ENCODE results near the gene ASB14.

Gene ASB14

DNA sequence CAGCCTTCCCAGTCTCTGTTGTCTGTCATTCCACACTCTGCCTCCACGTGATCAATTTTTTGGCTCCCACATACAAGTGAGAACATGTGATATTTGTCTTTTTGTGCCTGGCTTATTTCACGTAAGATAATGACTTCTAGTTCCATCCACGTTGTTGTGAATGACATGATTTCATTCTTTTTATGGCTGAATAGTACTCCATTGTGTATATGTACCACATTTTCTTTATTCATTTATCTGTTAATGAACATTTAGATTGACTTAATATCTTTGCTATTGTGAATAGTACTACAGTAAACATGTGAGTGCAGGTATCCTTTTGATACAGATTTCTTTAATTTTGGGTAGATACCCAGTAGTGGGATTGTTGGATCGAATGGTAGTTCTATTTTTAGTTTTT, 31.4 kb downstream of the ASB14 start:
- no peak for DNase-seq (ENCODE audit: low read depth in 2 of 2)

GRCh38 chr3:57257678-57258077, 34.8 kb downstream of the ASB14 start:
- no peak for DNase-seq (ENCODE audit: low read depth in 2 of 2)

GRCh38 chr3:57256844-57257243, 35.6 kb downstream of the ASB14 start:
- DNase-seq (ENCODE audit: low read depth in 2 of 2), result no peak

- DNase-seq (ENCODE audit: low read depth in 2 of 2), result no peak
These were observed 40.1 kb downstream of the ASB14 start for GRCh38 chr3:57252404-57252803.

DNA sequence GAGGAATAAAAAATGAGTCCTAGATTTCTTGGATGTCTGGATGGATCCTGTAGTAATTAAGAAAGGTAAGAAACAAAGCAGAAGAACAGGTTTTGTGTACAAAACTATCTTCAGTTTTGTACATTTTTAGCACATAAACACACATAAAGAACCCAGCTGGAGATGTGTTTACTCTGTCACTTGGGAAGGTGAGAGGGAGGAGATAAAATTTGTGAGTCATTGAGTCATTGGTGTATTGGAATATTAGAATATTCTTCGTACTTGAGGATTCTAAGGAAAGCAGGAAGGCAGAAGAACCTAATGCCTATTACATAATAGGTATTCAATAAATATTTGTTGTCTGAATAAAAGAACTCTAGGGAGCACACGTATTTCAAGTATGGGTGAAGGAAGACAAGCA, 47.5 kb downstream of the ASB14 start:
- DNase-seq (ENCODE audit: low read depth in 2 of 2), result no peak

DNA sequence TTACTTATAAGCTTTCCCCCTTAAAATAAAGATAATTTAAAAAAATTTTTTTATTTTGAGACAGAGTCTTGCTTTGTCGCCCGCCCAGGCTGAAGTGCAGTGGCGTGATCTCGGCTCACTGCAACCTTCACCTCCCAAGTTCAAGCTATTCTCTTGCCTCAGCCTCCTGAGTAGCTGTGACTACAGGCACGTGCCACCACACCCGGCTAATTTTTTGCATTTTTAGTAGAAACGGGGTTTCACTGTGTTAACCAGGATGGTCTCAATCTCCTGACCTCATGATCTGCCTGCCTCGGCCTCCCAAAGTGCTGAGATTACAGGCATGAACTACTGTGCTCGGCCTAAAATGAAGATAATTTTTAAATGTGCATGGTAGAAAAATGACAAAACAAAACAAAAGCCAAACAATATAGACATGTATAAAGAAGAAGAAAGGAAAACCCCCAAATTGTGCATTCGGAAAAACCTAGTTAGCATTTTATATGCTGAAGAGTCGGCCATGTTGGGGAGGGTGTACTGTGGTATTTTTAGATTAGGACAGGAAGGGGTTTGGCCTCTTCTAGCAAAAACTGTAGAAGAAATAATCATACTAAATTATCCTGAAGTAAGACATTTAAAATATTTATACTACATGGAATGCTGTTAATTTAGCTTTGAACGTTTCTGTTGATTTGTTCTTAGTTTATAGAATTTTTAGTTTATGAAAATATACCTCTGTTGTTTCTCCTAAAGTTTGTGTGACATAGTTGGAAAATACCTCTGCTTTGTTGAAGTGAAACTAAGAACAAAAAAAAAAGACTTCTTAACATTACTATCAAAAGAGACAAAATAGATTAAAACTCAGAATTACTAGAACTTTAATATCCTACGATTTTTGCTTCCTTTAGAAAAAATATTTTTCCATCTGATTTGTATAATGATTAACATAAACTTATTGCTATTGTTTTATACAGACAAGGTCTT, 57.6 kb downstream of the ASB14 start:
- DNase-seq (ENCODE audit: low read depth in 2 of 2), result no peak

DNA sequence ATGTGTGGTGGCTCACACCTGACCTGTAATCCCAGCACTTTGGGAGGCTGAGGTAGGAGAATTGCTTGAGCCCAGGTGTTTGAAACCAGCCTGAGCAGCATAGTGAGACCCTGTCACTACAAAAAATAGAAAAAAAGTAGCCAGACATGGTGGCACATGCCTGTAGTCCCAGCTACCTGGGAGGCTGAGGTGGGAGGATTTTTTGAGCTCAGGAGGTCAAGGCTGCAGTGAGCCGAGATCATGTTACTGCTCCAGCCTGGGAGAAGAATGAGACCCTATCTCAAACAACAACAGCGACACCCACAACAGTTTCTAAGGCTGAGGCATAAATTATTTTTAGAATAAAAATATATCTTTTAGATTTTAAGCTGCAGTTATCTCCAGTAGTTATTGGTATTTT, 58.7 kb downstream of the ASB14 start:
- no peak for DNase-seq (ENCODE audit: low read depth in 2 of 2)

- DNase-seq (ENCODE audit: low read depth in 2 of 2), result no peak
These were observed 62.5 kb downstream of the ASB14 start for GRCh38 chr3:57230006-57230405.

GRCh38 chr3:57227930-57228751, 64.3 kb downstream of the ASB14 start:
- DNase-seq (ENCODE audit: low read depth in 2 of 2), result peak; percentile 5 to 25

DNA sequence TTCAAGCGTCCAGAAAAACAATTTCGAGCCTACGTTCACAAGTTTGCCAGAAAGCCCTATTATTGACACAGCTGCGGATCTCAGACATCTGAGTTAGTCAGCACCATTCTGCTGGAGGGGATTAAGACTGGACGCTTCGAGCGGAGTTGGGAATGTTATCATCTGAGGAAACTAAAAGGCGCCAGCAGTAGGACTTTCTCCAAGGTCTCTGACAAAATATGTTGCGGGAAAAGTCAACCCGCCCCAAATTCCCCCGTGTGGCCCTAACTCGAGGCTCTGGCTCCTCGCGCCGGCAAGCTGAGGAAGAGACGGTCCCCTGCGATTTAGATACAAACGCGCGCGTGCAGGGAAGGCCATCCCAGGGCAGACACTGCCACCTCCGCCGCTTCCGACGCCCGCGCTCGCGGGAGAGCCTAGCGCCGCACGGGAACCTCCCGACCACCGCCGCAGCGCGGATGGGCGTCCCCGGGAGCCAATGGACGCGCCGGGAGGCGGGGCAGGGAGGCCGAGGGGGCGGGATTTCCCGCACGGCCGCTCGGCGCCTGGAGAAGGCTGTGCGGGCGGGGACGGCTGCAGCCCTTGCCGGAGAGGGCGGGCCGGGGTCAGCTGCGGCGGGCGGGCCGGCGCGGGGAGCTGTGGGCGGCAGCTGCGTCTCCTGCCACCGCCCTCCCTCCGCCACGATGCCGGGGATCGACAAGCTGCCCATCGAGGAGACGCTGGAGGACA, 65.1 kb downstream of the ASB14 start, which contains the start of gene APPL1:
Gene APPL1, plus strand, starts transcription at position 526 of the 726 bp plus-strand sequence. Its CDS starts 155 bp downstream, at position 681.
- DNase-seq (ENCODE audit: low read depth in 2 of 2), result peak; percentile 74 to 87

DNA sequence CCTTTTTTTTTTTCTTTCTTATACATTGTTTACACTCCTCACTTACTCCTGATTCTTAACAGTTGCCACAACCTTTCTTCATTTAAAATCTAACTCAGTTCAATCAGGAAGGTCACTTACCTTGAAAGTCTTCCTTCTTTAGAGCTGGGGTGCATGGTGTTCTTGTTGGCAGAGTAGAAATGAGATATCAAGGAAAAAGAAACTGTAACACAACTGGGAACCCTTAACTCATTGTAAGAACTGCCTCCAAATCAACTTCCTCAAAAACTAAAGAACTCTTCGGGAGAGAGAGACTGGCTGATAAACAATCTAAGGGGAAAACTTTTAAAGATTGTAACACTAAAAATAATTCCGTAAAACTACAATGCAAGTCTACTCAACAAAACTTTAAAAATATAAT, 66.3 kb downstream of the ASB14 start:
- DNase-seq (ENCODE audit: low read depth in 2 of 2), result no peak

- no peak for DNase-seq (ENCODE audit: low read depth in 2 of 2)
These were observed 67.6 kb downstream of the ASB14 start for GRCh38 chr3:57224856-57225255.

DNA sequence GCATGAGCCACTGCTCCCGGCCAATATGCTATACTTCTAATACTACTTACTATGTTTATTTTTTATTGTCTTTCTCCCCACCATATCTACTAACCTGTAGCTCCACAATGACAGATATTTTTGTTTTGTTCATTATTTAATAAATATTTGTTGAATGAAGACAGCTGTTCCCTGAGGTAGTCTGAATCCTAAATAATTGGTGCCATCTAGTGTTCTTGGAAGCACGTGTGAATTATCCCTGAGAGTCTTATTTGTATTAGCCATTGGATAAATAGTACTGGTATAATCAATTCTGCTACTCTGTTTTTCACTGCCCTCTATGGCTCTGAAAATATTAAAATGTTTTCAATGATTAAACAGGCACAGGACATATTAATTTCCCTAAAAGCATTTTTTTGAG, 70.6 kb downstream of the ASB14 start:
- DNase-seq (ENCODE audit: low read depth in 2 of 2), result no peak
